ENCODE data around the gene DNAJC21.

The DNAJC21 gene

DNA sequence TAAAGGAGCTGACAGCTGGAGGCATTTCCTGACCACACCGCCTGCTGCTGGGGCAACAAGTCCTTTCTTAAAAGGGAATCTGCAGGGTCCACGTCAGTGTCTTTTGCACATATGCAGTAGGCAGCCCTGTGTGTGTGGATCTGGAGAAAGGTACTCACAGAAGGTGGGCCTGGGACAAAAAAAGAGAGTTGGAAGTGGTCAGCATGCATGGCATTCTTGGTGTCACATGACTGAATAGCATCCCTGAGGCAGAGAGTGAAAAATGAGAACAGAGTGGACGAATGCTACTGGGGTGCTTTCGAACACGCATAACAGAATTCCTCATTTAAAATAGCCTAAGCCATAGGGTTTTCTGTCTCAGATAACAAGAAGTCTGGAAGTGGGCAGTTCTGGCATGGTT is 47.0 kb downstream of the DNAJC21 start:
- in situ Hi-C loops (cut with MboI; ENCODE audit: low sequenced_read_pairs) = no loop called here

DNA sequence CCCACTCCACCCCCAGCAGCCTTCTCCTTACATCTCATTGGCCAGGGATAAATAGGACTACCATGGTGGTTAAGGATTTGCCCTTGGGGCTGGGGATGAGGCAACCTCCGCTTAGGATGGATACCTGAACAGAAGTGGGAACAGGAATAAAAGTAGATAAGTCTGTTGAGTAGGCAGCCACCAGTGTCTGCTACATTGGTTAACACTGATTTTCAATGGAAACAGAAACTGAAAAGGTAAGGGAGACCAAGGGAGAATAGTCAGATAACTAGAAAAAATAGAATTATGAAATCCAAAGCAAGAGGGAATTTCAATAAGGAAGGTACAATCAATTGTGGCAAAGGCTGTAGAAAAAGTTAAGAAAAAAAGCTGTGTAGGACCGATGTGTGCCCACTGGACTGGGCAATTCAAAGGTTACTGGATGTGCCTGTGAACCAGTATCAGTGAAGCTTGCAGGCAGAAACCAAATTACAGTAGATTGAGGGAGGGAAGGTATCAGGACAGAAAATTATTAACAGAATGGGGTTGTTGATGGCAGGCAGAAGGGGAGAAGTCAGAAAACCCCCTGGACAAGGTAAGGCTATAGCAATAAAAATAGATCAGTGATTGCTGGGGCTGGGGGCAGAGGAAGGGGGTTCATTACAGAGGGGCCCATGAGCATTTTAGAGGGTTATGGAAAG is 48.7 kb downstream of the DNAJC21 start:
- in situ Hi-C loops (cut with MboI; ENCODE audit: low sequenced_read_pairs) = no loop called here

DNA sequence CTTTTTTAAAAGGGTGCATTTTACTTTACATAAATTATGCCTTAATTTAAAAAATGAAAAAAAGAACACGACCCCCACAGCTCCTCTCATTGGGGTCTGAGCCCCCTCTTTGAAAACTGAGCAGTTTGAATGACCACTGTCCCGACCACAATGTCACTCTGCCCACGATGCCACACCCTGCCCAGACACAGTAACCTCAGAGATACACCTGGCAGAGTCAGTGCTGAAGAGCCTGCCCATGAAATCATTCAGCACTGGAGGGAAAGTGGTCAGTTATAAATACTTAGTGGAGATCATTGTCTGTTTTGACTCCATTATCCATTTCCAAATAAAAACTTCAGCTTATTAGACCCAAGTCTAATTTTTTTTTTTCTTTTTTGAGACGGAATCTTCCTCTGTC is 49.3 kb downstream of the DNAJC21 start:
- in situ Hi-C loops (cut with MboI; ENCODE audit: low sequenced_read_pairs) = no loop called here

DNA sequence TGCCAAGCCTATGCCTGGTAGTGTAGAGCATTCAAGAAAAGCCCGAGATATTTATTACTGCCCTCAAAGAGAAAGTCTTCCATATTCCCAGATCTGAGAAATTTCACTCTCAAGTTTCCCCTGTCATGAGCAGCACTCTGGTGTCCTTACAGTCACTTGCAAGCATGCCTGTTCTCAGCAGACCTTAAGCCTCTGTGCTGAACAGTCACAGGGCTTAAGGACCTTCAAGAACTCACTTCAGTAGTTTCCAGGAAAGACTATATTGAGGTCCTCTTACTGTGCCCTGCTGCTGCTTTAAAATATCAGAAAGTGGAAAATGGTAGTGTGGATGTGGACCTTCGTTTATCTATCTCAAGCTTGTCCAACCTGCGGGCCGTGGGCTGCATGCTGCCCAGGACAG is 53.5 kb downstream of the DNAJC21 start:
- in situ Hi-C loops (cut with MboI; ENCODE audit: low sequenced_read_pairs) = no loop called here

DNA sequence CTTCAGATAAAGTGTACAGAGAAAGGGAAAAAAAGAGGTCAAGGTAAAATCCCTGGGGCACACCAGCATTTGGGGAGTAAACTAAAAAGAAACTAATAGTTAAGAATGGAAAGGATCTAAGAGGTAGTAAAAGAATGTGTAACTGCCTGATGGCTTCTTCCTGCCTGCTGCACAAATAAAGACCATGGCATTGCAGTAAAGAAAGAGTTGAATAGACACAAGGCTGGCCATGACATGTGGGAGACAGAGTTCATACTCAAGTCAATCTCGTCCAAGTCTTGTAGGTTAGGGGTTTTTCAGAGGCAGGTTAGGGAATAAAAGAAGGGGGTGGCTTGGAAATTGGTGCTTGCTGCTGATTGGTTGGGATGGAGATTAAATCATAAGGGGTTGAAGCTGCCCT is 57.6 kb downstream of the DNAJC21 start:
- in situ Hi-C loops (cut with MboI; ENCODE audit: low sequenced_read_pairs) = no loop called here

DNA sequence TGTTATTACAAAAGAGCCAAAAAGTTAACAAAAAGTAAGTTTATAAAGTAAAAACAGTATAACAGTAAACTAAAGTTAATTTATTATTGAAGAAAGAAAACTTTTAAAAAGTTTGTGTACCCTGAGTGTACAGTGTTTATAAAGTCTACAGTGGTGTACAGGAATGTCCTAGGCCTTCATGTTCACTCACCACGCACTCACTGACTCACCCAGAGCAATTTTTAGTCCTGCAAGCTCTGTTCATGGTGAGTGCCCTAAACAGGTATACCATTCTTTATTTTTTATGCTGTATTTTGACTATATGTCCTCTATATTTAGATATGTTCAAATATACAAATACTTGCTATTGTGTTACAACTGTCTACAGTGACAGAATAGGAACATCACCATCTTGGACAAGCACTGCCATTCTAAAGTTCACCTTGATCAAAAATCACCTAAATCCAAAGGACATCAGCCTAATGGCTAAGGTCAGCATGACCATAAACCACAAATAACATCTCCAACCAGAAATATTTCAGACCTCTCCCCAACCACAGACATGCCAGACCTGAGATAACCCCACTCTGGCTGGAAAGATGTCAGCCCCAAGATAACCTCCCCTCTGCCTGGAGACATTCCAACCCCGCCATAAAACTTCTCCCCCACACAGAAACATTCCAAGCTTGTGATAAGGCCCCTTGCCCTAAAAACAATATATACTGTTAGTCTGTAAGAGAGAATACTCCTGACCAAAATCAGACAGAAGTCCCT is 62.3 kb downstream of the DNAJC21 start:
- in situ Hi-C loops (cut with MboI; ENCODE audit: low sequenced_read_pairs) = no loop called here

DNA sequence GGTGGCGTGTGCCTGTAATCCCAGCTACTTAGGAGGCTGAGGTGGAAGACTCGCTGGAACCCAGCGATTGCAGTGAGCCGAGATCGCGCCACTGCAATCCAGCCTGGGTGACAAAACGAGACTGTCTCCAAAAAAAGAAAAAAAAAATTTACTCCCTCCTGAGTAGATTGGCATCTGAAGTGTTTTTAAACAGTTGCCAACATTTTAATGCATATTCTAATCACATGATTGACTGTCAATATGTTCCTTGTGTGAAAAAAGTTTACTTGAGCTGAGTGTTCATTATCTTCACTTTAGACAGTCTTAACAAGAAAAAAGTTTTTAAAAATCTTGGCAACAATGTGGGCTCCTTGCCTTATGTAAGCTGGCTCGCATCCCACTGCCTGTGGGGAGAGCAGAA is 64.6 kb downstream of the DNAJC21 start:
- in situ Hi-C loops (cut with MboI; ENCODE audit: low sequenced_read_pairs) = no loop called here

DNA sequence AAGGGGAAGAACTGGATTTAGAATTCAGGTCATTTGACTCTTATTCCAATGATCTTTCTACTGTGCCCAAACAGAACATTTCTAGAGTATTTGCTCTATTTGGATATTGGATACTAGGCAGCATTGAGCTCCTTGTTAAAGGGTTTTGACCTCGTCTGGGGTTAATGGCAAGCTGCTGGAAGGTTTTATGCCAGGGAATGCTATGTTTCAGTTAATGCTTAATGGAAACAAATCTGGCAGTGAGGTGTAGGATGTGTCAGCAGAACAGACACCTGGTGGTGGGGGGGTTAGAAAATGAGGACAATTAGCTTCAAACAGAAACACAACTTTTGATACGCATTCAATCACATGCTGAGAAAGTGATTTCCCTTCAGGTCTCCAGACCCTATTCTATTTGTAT is 66.9 kb downstream of the DNAJC21 start:
- in situ Hi-C loops (cut with MboI; ENCODE audit: low sequenced_read_pairs) = no loop called here

DNA sequence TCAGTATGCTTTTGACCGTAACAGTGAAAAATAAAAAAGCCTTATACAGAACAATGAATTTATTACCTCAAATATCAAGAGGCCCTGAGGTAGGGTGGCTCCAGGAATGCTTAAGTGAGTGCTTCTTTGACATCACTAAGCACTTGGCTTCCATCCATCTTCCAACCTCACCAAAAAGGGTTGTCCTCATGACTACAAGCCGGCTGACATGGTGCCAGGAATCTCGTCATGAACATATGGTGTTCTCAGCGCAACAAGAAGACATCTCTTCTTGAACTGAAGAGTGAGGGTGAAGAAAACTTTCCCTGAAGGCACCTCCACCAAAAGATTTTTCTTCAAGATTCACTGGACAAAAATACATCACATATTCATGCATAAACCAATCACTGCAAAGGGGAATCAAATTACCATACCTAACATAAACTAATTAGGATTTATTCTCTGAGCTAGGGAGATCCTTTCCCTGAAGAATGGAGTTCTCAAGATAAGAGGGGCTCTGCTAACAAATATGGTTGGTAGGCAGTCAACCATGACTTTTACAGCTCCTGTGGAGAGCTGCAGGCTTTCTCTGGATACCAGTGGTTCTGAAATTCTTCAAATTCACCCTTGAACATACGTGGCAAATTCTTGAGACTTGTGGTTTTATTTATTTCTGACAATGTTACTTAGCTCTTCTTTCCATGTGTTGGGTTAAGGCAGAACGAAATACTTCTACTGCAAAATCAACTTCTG is 68.9 kb downstream of the DNAJC21 start:
- in situ Hi-C loops (cut with MboI; ENCODE audit: low sequenced_read_pairs) = no loop called here

DNA sequence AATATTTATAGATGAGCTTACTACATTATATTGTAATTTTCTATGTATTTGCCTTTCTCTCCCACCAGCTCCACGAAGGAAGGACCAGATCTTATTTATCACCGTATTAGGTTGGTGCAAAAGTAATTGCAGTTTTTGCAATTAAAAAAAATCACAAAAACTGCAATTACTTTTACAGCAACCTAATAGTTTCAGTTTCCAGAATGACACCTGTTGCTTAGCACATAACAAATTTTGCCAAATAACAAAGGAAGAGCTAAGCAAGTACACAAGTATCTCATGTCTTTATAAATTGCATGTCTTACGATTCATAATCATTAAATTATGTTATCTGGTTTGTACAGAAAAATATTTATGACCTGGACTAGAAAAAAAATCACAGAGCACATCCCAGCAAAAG is 72.5 kb downstream of the DNAJC21 start:
- in situ Hi-C loops (cut with MboI; ENCODE audit: low sequenced_read_pairs) = no loop called here

DNA sequence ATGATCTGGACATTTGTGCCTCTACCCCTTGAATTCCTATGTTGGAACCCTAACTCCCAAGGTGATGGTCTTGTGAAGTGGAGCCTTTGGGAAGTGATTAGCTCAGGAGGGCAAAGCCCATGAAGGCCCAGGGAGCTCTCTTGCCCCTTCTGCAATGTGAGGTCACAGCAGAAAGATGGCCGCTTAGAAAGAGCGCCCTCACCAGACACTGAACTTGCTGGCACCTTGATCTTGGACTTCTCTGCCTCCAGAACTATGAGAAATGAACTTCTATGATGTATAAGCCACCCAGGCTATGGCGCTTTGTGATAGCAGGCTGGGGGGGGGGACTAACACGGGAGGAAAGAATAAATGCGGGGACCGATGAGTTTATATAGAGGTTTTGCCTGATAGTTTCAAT is 73.1 kb downstream of the DNAJC21 start:
- in situ Hi-C loops (cut with MboI; ENCODE audit: low sequenced_read_pairs) = no loop called here

DNA sequence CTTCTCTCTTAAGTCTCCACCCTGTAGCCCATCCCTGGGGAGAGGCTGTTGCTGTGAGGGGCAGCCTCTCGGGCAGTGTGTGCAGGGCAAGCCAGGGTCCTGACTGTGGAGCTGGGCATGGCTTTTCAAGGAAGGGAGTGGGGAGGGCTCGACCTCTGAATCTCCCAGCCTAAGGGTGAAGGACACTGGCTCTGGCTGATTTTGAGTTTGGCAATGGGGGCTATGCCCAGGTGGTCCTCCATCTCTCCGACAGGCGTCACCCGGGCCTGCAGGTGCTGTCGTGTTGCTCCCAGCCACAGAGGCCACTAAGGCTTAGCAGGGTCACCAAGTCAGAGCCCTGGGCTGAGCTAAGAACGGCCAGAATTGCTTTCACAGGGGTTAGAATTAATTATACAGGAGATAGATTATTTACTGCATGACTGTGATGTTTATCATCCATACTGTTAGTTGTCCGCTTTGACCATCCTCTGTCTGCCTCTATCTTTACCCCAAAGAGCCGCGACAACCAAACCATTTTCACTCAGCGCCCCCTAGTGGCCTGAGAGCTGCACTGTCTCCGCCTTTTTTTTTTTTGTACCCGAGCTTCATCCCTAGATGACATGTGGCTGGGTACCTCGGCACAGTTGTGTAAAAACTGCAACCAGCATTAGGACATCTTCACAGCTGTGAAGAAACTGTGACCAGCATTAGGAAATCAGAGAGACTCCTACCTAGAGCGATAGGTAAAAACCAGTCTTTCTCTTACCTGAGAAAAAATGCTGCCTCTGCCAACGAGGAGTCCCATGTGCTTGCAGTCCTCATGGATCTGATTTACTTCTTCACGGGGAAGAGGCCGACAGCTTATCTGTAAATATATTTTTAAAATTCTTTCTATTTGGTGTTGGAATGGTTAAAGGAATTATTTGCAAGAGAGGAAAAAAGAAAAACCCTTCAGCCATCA is 73.9 kb downstream of the DNAJC21 start:
- in situ Hi-C loops (cut with MboI; ENCODE audit: low sequenced_read_pairs) = no loop called here

DNA sequence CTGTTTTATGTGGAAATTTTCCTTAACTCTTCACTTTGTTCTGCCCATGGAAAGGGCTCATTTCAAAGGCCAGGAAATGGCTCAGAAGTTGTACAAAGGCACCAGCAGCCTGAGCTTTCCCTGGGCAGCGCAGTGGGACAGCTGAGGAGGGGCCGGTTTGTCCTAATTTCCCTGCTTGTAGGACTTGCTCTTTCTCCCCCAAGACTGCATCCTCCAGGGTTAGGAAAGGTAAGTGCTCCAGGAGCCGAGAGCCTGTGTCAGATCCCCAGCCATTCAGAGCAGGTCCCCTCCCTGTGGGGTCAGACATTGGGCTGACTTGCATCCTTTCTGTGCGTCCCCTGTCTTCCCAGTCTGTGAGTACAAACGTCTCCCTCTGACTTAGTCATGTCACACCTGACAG is 74.8 kb downstream of the DNAJC21 start:
- in situ Hi-C loops (cut with MboI; ENCODE audit: low sequenced_read_pairs) = no loop called here

DNA sequence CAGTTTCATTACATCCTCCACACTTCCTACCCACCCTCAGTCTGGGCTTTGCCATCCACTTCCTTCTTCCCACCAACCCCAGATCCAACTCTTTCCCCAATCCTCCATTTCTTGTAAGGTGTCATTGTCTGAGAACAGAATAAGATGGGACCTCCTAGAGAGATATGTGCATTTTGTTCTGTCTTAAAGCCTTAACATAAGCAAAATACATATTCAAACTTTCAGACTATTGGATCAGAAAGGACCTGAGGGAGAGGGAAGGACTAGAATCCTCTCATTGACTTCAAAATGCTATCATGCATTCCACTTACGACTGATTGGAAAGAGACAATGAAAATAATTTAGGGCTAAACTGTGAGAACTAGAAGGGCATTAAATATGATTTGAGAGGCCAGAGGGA is 75.4 kb downstream of the DNAJC21 start:
- in situ Hi-C loops (cut with MboI; ENCODE audit: low sequenced_read_pairs) = no loop called here

Data from HL-60/S4 treated with retinoic acid at 250 ng/mL for 4 days and 3 days (cell line).